ENCODE results near the gene TNS3. TPM values are rescaled to one million over a fixed set of nuclear protein-coding genes. Genes with fewer than 3 reads are reported as not detected.

Gene TNS3
- polyA plus RNA-seq, 1 of the 3 experiments (the other 2 are of a cell fraction) = 72.3 TPM

DNA sequence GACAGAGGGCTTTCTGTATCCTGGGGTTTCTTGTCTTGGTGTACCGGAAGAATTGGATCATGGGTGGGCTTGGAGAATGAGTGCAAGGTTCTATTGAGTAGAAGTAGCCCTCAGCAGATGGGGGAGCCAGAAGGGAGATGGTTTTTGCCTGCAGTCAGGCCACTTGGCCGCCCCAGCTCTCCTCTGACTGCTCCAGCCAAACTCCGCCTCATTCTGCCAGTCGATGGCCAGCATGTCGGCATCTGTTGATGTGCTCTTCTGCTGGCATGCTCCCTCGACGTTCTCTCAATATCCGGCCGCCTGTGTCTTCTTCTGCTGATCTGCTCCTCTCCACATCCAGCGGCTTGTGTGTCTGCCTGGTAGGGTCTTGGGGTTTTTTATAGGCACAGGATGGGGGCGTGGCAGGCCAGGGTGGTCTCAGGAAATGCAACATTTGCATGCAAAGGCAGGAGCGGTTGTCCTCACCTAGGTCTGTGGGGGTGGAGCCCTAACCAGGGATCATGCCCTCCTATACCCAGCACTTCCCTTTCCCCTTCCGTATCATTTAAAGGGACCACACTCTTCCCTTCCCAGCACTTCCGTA lies 40.2 kb upstream of the TNS3 start:
- peak overlapping the region; percentile 82 to 94 for H3K27ac ChIP-seq (ENCODE audit: low read depth in 2 of 2, low read length in 1 of 2)
- POLR2A ChIA-PET = no interaction called here

DNA sequence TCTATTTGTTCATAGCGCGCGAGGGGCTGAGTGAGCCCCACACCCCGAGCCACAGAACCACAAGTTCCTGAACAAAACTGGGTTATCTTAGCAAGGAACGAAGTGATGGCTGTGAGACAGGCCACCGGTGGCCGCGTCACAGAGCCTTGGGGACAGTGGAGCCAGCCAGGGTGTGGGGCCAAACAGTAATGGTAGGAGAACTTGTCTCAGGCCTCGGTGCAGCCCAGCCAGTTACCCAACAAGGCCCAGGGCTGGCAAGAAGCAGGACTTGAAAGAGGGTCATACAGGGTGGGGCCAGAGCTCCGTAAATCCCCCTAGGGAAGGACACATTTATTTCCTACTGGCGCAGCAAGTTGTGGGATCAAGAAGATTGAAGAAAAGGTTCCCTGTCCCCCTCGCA lies 39.4 kb upstream of the TNS3 start:
- Histone ChIP-seq H3K4me3 (ENCODE audit: low read depth in 2 of 2, low read length in 1 of 2) (no peak overlapping the region), H3F3A (replicated peaks; ENCODE audit: insufficient read depth) (peaks cover 20% of the 10 kb centered on the region), H4K20me1 (ENCODE audit: insufficient read depth) (no peaks in the 10 kb centered on the region), H2AFZ (ENCODE audit: low read depth) (no peak overlapping the region), H3K9ac (no peak overlapping the region), H3K27me3 (ENCODE audit: insufficient read depth) (no peaks in the 10 kb centered on the region), H3K4me2 (no peak overlapping the region), H3K27ac (ENCODE audit: low read depth in 2 of 2, low read length in 1 of 2) (peak overlapping the region; percentile 82 to 94; a peak in 3 of 4 replicates), H3K36me3 (replicated peaks in 1 of 2; ENCODE audit: control insufficient read depth in 1 of 2, insufficient read depth in 2 of 2, low read length in 1 of 2) (no peaks in the 10 kb centered on the region), H3K9me2 (no peaks in the 10 kb centered on the region), H3K4me1 (ENCODE audit: control insufficient read depth in 1 of 2, insufficient read depth in 2 of 2, low read depth in 1 of 2, low read length in 1 of 2) (peaks cover 14 to 17% of the 10 kb centered on the region in 2 experiments), H3K9me3 (no peaks in the 10 kb centered on the region), H3K79me2 (ENCODE audit: insufficient read depth) (no peaks in the 10 kb centered on the region)
- CTCF ChIA-PET = interaction anchor here (0.7 kb wide), 1 partner anchor 10 kb away, joined by 3 read pairs; no protein-coding TSS in a partner anchor
- no peak for DNase-seq
- TF ChIP-seq REST (IDR thresholded peaks at IDR 0.05; ENCODE audit: low read depth, low read length) = no peak
- POLR2A ChIA-PET = no interaction called here
- WGBS (ENCODE audit: low lambda C conversion rate) = 95% methylated on average over 12 of the region's 12 CpGs

More for the DNA sequence above, 40.2 kb upstream of the TNS3 start:
- no peaks in the 10 kb centered on the region for H4K20me1 ChIP-seq (ENCODE audit: insufficient read depth)
- no peaks in the 10 kb centered on the region for H3K9me3 ChIP-seq
- DNase-seq = no peak
- peak overlapping the region; percentile 90; the same call in 1 of the 2 replicates for H2AFZ ChIP-seq (ENCODE audit: low read depth)
- peak overlapping the region; percentile 53 for H3K4me2 ChIP-seq
- peaks cover 20% of the 10 kb centered on the region for H3F3A ChIP-seq (replicated peaks; ENCODE audit: insufficient read depth)
- no peaks in the 10 kb centered on the region for H3K9me2 ChIP-seq
- no peak overlapping the region for H3K9ac ChIP-seq
- WGBS (ENCODE audit: low lambda C conversion rate) = 98% methylated on average over 14 of the region's 14 CpGs
- no peak overlapping the region for H3K4me3 ChIP-seq (ENCODE audit: low read depth in 2 of 2, low read length in 1 of 2)
- no peak for TF ChIP-seq FOSL2 (IDR thresholded peaks at IDR 0.05; ENCODE audit: borderline replicate concordance, low read depth)
- TF ChIP-seq POLR2AphosphoS5 (IDR thresholded peaks at IDR 0.05; ENCODE audit: low read depth, low read length) = no peak
- TF ChIP-seq MEF2A (IDR thresholded peaks at IDR 0.05; ENCODE audit: borderline replicate concordance, low read depth) = no peak
- TF ChIP-seq SMC3 (IDR thresholded peaks at IDR 0.05; ENCODE audit: low read depth, low read length) = no peak
- no peak for TF ChIP-seq FOXM1 (IDR thresholded peaks at IDR 0.05; ENCODE audit: low read depth)
- peaks cover 14 to 17% of the 10 kb centered on the region in 2 experiments for H3K4me1 ChIP-seq (ENCODE audit: control insufficient read depth in 1 of 2, insufficient read depth in 2 of 2, low read depth in 1 of 2, low read length in 1 of 2)
- CTCF ChIA-PET = interaction anchor here (1.0 kb wide), 1 partner anchor 197 kb away, joined by 4 read pairs; no protein-coding TSS in a partner anchor
- no peaks in the 10 kb centered on the region for H3K79me2 ChIP-seq (ENCODE audit: insufficient read depth)
- H3K27me3 ChIP-seq (ENCODE audit: insufficient read depth) = no peaks in the 10 kb centered on the region
- no peaks in the 10 kb centered on the region for H3K36me3 ChIP-seq (replicated peaks in 1 of 2; ENCODE audit: control insufficient read depth in 1 of 2, insufficient read depth in 2 of 2, low read length in 1 of 2)

DNA sequence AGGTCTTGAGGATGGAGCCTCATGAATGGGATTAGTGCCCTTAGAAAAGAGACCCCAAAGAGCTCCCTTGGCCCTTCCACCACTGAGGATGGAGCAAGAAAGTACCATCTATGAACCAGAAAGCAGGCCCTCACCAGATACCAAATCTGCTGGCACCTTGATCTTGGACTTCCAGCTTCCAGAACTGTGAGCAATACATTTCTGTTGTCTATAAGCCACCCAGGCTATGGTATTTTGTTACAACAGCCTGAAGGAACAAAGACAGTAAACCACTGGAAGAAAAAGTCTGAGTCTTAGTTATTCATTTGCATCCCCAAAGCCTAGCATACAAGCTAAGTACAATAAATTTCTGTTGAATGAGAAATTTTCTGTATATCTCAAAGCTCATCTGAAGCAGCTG lies 37.9 kb upstream of the TNS3 start:
- no peak for DNase-seq
- Histone ChIP-seq H3F3A (replicated peaks; ENCODE audit: insufficient read depth) (peaks cover 20% of the 10 kb centered on the region), H3K4me2 (no peak overlapping the region), H3K79me2 (ENCODE audit: insufficient read depth) (no peaks in the 10 kb centered on the region), H3K4me3 (ENCODE audit: low read depth in 2 of 2, low read length in 1 of 2) (no peak overlapping the region), H3K4me1 (ENCODE audit: control insufficient read depth in 1 of 2, insufficient read depth in 2 of 2, low read depth in 1 of 2, low read length in 1 of 2) (peaks cover 14 to 17% of the 10 kb centered on the region in 2 experiments), H3K27me3 (ENCODE audit: insufficient read depth) (no peaks in the 10 kb centered on the region), H2AFZ (ENCODE audit: low read depth) (no peak overlapping the region), H3K36me3 (replicated peaks in 1 of 2; ENCODE audit: control insufficient read depth in 1 of 2, insufficient read depth in 2 of 2, low read length in 1 of 2) (no peaks in the 10 kb centered on the region), H4K20me1 (ENCODE audit: insufficient read depth) (no peaks in the 10 kb centered on the region), H3K9me3 (no peaks in the 10 kb centered on the region), H3K9me2 (no peaks in the 10 kb centered on the region), H3K9ac (no peak overlapping the region), H3K27ac (ENCODE audit: low read depth in 2 of 2, low read length in 1 of 2) (no peak overlapping the region)
- ChIA-PET CTCF (interaction anchor here (0.8 to 1.0 kb wide), 2 partner anchors 20 to 353 kb away, joined by 3 to 4 read pairs; no protein-coding TSS in a partner anchor), POLR2A (no interaction called here)
- no peak for TF ChIP-seq NRF1 (IDR thresholded peaks at IDR 0.05; ENCODE audit: low read depth, low read length)
- no peak for TF ChIP-seq ELF1 (IDR thresholded peaks at IDR 0.05)
- no peak for TF ChIP-seq EP300 (IDR thresholded peaks at IDR 0.05; ENCODE audit: borderline replicate concordance in 1 of 2, low read depth in 1 of 2, low read length in 1 of 2)
- TF ChIP-seq MXI1 (IDR thresholded peaks at IDR 0.05; ENCODE audit: low read depth, low read length) = no peak
- no peak for TF ChIP-seq JUND (IDR thresholded peaks at IDR 0.05)
- no peak for TF ChIP-seq PBX3 (IDR thresholded peaks at IDR 0.05)
- no peak for TF ChIP-seq SIN3A (IDR thresholded peaks at IDR 0.05; ENCODE audit: borderline replicate concordance, low read depth, low read length)

Data from SK-N-SH (cell line).